Colonic mucosa (tissue), 4 donors: ENCODE measurements around the gene SLC22A12. TPM values are rescaled to one million over a fixed set of nuclear protein-coding genes. Genes with fewer than 3 reads are reported as not detected.

ENCODE experiments used
- DNase-seq: peaks from one replicate; pipeline ENCODE4 v3.0.0-alpha.2; 2020
- H3K27ac ChIP-seq: fragments of 200-600 bp; one replicate; pipeline ENCODE4 v1.8.0; 2021
- H3K27me3 ChIP-seq: fragments of 200-600 bp; one replicate; pipeline ENCODE4 v1.8.0; 2021
- H3K36me3 ChIP-seq: fragments of 200-600 bp; one replicate; pipeline ENCODE4 v1.8.0; 2021
- H3K4me1 ChIP-seq: fragments of 200-600 bp; one replicate; pipeline ENCODE4 v1.8.0; 2021; ENCODE audit warnings: mild to moderate bottlenecking
- H3K4me3 ChIP-seq: fragments of 200-600 bp; one replicate; pipeline ENCODE4 v1.8.0; 2021
- H3K9ac ChIP-seq, 2 donors: one replicate each; pipeline ENCODE4 v1.7.0; 2013; ENCODE audit warnings: control low read depth in 2 of 2, low read depth in 2 of 2, low read length in 2 of 2
- H3K9me3 ChIP-seq: fragments of 200-600 bp; one replicate; pipeline ENCODE4 v1.8.0; 2021
- intact Hi-C: fragments of 100-400 bp; cut with DNase I; formaldehyde crosslinking; loops from one replicate; pipeline ENCODE4 v1.14.1; 2022
- total RNA-seq, 2 donors: library from RNA; stranded (reverse); fragmentation: NEBNext Ultra II Directional in 1 of 2; extraction: Animal tissue kit (Norgen Biotek cat#: 25700) in 1 of 2; gene quantifications; one replicate each; pipeline ENCODE4 v1.2.1, GENCODE V29; 2021
- TF ChIP-seq, protein P1 (sequence below): fragments of 200-600 bp; IDR thresholded peaks from one replicate; pipeline ENCODE4 v1.8.0; 2022; ENCODE audit warnings: antibody characterized with exemption, mild to moderate bottlenecking
- donor health status: healthy.
- donor health status: DM: no; HTN: no; CAD: no.
- donor health status: DM: no; HTN: no; CAD: no.

SLC22A12 gene
- total RNA-seq, 2 donors from 2014 or later: not detected

DNA sequence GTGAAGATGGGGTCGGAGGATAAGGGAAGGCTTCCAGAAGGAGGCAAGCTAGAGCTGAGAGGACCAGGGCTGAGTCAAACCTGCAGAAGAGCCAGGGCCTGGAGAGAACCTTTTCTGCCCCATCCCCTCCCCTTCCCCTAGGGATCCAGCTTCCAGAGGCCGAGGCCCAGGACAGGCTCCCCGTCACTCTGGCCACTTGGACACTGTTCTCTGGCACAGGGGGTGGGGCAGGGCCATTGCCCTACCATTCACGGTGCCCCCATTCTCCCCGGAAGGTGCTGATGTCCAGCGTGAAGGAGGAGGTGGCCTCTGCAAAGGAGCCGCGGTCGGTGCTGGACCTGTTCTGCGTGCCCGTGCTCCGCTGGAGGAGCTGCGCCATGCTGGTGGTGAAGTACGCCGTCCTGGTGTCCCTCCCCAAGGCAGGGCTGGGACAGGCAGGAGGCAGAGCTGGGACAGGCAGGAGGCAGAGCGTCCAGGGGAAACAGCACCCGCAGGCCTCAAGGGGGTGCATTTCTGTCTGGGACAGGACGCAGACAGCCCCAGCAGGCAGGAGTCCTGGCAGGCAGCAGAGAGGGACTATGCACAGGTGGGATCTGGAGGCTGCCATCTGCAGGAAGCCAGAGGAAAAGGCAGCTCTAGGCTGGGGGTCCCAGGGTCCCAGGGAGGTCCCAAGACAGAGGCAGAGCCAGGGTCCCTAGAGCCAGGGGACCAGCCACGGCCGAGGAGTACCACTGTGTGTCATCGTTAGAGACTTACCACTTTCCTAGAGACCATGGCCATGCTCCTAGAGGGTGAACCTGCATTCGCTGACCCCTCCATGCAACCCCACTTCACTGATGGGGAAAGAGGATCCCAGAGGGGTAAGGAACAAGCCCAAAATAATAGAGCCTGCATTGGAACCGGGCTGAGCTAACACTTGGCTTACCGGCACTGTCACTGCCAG, 25.8 kb upstream of the SLC22A12 start:
- intact Hi-C loops: no loop called here
- H3K9me3 ChIP-seq: no peaks in the 10 kb centered on the region
- TF ChIP-seq, protein P1, sequence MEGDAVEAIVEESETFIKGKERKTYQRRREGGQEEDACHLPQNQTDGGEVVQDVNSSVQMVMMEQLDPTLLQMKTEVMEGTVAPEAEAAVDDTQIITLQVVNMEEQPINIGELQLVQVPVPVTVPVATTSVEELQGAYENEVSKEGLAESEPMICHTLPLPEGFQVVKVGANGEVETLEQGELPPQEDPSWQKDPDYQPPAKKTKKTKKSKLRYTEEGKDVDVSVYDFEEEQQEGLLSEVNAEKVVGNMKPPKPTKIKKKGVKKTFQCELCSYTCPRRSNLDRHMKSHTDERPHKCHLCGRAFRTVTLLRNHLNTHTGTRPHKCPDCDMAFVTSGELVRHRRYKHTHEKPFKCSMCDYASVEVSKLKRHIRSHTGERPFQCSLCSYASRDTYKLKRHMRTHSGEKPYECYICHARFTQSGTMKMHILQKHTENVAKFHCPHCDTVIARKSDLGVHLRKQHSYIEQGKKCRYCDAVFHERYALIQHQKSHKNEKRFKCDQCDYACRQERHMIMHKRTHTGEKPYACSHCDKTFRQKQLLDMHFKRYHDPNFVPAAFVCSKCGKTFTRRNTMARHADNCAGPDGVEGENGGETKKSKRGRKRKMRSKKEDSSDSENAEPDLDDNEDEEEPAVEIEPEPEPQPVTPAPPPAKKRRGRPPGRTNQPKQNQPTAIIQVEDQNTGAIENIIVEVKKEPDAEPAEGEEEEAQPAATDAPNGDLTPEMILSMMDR: no peak
- H3K27me3 ChIP-seq: no peaks in the 10 kb centered on the region
- H3K36me3 ChIP-seq: no peaks in the 10 kb centered on the region
- DNase-seq: no peak
- no peak overlapping the region for H3K27ac ChIP-seq
- no peaks in the 10 kb centered on the region for H3K4me1 ChIP-seq
- no peak overlapping the region for H3K4me3 ChIP-seq
- H3K9ac ChIP-seq: no peak overlapping the region

DNA sequence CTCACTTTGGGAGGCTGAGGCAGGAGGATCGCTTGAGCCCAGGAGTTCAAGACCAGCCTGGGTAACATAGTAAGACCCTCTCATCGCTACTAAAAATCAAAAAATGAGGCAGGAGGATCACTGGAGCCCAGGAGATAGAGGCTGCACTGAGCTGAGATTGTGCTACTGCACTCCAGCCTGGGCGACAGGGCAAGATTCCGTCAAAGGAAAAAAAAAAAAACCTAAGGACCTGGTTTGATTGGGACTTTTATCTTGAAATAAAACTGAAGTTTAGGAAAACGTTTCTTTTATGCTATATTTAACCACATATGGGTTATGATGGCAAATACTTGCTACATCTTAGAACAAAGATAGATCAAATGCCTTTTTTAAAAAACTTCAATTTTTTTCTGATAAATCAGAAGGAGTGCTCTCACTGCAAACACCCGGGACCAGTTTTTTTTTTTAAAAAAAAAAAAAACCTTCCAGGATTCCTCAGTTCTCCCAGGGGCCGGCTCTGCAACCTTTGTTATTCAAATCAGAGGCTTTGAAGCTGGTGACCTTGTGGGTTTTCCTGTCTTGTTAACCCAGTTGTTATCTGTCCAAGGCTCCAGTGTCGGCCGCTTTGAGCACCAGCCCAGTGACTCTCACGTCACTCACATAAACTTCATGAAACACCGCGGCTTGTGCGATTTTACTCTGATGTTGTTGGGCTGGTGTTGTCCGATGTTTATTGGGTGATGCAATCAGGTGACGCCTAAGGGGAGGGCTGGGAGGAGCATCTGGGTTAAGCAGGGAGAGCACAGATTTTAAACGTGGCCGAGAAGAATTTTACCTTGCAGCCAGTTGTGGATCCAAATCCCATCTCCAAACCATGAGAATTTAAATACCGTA, 24.7 kb upstream of the SLC22A12 start:
- Histone ChIP-seq H3K4me1 (no peaks in the 10 kb centered on the region), H3K9me3 (no peaks in the 10 kb centered on the region), H3K9ac (no peak overlapping the region), H3K4me3 (no peak overlapping the region), H3K27me3 (no peaks in the 10 kb centered on the region), H3K27ac (no peak overlapping the region), H3K36me3 (no peaks in the 10 kb centered on the region)
- DNase-seq: peak; percentile 83
- TF ChIP-seq, protein P1: no peak
- intact Hi-C loops: no loop called here

DNA sequence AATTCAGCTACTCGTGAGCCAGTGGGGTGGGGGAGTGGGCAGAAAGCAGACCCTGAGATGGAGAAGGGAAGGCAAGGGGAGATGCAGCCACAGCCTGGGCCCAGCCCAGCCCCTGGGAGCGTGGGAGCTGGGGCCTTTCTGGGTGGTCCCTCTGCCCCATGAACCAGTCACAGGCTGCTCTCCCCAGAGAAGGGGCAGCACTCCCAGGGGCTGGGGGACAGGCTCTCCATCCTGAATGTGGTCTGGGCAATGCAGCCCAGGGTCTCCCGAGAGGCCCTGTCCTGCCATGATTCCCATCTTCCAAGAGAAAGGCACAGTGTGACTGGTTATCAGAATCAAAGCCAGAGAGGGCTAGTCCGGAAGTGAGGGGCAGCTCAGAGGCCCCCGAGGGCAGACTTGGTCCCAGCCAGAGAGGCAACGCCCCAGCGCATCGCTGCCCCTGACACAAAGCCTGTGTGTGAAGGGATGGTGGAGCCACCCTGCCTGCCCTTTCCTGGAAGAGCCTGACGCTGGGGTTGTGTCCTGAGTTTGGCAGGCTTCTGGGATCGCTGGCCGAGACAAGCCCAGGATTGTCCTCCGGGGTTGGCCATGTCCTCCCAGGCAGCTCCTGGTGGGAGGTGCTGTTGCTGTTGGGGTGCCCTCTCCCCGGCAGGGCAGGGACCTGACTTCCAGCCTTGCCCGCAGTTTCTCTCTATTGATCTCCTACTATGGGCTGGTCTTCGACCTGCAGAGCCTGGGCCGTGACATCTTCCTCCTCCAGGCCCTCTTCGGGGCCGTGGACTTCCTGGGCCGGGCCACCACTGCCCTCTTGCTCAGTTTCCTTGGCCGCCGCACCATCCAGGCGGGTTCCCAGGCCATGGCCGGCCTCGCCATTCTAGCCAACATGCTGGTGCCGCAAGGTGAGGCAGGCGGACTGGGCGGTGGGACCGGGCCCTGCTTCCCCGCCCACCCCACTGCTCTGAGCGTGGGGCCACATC, 23.8 kb upstream of the SLC22A12 start:
- intact Hi-C loops: no loop called here
- DNase-seq: no peak
- no peak overlapping the region for H3K9ac ChIP-seq
- H3K4me3 ChIP-seq: no peak overlapping the region
- TF ChIP-seq, protein P1: no peak
- H3K9me3 ChIP-seq: no peaks in the 10 kb centered on the region
- no peak overlapping the region for H3K27ac ChIP-seq
- H3K4me1 ChIP-seq: no peaks in the 10 kb centered on the region
- no peaks in the 10 kb centered on the region for H3K36me3 ChIP-seq
- no peaks in the 10 kb centered on the region for H3K27me3 ChIP-seq

DNA sequence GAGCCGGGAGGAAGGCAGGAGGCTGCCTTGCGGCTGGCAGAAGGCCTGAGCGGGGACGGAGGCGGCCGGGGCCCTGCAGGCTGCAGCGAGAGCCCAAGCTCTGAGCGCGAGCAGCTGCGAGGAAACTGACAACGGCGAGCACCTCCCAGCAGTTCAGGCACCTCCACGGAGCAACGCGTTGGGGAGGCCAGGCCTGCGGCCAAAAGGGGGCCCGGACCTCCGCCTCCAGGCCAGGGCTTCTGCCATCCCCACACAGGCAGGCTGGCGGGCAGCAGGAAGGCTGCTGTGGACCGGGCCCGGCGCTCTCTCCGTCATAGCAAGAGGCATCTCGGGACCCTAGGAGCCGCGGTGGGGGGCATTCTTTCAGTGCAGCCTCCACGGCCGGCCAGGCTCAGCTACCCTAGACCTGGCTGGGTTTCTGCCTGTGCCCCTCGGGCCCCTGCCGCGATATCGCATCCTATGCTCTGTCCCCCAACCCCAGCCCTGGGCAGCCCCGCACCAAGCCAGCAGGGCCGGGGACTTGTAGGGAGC, 22.9 kb upstream of the SLC22A12 start:
- Histone ChIP-seq H3K27me3 (no peaks in the 10 kb centered on the region), H3K27ac (no peak overlapping the region), H3K36me3 (no peaks in the 10 kb centered on the region), H3K4me1 (no peaks in the 10 kb centered on the region), H3K9ac (no peak overlapping the region), H3K9me3 (no peaks in the 10 kb centered on the region), H3K4me3 (no peak overlapping the region)
- TF ChIP-seq, protein P1: no peak
- no peak for DNase-seq
- intact Hi-C loops: no loop called here
